Central memory CD4-positive, alpha-beta T cell (primary cell): ENCODE data around the gene MAPT.
"Not testable (repeated sequence)": the region's sequence is repeated elsewhere in the genome, so short reads cannot be mapped to it uniquely, and the experiment has no call there.

Experiments used
- DNase-seq: peaks from one replicate; pipeline ENCODE4 v3.0.0; 2022

The MAPT gene

DNA sequence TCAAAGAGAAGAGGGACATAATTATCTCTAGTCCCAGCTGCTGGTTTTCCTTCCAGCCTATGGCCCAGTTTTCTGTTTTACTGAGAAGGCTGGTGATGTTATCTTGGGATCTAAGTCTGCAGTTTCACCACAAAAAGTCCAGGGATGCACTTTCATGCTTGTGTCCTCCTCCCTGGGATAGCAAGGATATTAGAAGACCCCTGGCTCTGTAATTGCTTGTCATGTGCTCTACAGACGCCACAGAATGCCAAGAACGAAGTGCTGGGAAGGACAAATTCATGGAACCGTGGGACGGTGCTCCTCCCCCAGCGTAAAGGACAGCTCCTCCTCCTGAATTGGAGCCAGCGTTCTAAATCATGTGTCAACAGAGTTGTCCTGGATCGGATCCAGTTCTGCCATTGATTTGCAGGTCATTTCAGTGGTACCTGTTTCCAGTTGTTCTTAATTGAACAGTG is 8.6 kb downstream of the MAPT start:
- DNase-seq, result no peak

DNA sequence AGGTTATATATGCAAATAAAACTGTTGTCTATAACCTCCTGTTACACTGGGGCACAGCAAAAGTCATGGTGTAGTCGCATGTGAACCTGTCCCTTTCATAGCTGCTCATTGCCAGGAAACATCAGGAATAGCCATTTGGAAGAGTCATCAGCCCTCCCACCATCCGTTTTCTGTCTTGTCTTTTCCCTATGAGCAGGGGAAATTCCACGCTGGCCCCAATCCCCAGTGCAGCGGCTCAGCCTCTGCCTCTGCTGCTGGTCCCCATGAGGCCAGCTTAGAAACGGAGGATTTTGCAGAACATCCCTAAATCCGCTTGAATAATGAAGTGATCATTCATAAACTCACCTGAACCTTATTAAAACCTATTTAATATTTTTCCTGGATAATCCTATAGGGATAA is 10.5 kb downstream of the MAPT start:
- no peak for DNase-seq

DNA sequence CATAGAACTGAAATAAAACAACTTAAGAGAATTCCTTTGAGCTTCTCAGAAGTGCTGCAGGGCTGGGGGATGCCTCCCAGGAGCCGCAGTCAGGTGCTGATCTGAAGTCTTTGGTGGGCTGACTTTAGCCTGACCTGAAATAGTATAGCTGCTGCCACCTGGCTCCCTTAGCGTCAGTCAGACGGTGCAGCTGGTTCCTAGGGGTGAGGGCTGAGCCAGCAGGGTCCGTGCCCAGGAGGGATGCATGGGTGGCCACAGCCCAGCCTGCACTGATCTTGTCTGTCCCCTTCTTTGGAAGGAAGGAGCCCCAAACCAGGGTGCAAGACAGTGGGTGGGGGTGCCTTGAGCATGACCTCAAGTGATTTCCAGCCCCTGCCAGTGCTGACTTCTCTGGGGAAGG is 11.5 kb downstream of the MAPT start:
- DNase-seq, result no peak

DNA sequence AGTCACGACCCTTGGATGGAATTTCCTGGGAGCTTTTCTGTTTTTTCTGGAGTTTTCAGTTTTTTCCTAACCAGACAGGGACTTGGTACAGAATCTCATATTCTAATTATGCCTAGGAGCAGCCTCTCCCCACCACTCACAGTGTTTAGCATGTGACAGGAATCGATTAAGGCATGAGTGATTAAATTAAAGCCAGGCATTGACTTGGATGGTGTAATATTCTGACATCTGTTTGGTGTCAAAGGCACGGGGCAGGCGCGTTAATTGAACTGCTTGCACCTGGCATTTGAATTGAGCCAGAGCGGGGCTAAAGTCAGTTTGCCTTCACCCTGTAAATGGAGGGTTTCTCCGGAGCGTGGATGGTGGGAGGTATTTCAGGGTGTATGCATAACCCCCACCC is 11.9 kb downstream of the MAPT start:
- no peak for DNase-seq

DNA sequence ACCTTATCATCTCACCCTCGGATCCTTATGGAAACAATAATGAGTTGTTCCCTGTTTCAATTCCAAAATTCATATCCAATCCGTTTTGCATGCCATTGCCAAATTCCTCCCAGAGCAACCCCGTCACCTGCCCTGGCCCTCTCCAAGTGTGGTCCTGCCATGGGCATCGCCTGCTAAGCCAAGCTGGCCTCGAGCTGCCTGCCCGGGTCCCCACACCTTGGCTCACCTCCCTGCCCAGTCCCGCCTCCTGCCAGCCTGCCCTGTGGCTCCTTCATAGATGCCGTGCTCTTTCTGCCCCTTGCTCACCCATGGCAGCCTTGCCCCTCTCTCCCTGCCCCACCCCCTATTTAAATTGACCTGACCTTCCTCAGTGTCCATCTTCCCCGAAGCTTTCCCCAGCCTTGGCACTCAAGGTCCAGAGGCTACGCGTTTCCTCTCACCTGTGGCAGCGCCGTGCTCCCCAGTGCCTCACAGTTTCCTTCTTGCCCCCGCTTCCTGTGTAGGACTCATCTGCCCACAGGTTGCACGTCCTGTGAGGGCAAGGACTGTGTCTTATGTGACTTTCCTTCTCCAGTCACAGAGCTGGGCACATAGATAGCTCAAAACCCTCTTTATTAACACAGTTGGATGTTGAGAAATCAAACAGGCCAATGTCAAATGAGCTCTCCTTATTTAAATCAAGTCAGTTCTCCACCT is 12.7 kb downstream of the MAPT start:
- no peak for DNase-seq

DNA sequence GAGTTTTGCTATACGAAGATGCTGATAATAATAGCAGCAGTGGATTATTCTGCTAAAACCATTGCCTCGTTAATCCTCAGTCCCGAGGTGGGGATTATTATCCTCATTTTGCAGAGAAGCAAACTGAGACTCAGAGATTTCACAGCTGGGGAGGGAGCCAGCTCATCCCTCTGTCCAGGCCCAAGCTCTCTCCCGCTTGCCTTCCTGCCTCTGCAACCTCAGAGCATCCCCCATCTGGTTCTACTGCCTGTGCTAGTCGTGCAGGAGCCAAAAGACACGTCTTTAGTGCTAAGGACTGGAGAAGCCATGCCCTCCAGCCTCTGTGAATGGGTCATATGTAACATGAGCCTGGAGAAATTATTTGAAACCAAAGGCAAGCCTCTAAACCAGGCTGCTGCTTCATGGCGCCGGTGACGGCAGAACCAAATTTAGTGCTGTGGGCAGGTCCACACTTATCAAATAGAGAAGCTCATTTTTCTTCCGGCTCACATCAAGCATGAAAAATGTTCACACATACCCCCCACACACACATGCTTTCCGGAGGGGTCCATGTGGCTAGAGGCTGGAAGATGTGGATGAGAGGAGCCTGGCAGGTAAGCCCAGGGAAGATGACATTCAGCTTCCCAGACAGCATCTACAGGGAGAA is 13.5 kb downstream of the MAPT start:
- no peak for DNase-seq

DNA sequence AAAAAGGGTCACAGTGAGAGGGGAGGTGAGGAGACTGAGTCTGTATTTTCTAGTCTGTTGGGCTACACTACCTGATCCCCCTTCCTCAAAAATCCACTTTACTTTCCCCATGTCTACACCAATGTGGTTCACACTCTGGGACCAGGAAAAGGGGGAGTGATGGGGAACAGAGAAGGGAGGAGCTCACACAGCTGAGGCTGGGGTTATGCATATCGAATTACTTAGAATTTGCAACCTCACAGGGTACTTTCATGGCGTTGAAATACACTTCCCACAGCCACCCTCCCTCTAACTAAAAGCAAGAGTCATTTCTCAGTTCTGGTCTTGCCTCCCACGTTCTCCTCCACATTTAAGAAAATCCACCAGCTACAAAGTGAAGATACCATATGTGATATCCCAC is 14.1 kb downstream of the MAPT start:
- DNase-seq, result no peak

DNA sequence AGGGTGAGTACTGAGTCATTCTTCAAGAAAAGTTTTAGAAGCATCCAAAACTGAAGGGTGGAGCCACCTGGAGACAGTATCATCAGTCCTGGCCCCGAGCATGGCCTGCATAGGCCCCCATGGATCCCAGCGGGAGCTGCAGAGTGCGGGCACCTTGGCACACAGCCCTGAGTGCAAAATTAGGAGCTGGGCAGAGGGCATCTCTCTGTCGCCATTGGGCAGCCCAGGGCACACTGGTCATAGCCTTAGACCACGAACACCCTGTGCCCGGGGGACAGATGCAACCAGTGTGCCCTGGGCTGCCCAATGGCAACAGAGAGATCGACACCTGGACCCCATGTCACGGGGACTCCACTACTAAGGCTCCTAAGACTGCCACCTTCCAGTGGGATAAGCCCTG is 14.6 kb downstream of the MAPT start:
- DNase-seq, result no peak

DNA sequence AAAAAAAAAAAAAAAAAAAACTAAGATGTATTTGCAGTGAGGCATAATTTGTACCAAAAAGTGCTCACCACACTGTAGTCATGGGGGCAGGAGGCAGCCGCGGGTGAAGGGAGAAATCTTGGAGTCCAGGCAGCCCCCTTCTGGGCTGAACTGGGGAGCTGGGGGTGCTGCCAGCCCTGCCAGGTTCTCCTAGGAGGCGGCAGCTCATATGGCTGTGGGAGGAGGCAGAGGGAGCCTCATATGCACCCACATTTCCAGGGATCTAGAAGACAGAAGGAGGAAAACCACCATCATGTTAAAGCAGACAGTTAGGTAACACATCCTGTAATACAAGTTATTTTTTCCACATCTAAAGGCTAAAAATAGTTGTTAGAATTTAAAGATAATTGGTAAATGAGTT is 16.3 kb downstream of the MAPT start:
- DNase-seq, result no peak

DNA sequence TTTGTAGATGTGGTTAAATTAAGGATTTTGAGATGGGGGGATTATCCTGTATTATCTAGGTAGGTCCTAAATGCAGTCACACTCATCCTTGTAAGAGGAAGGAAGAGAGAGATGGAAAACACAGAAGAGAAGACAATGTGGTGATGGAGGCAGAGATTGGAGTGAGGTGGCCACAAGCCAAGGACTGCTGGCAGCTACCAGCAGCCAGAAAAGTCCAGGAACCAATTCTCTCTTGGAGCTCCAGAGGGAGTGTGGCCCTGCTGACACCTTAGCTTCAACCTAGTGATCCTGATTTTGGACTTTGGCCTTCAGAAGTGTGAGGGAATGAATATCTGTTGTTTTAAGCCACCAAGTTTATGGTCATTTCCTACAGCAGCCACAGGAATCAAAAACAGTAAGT is 18.0 kb downstream of the MAPT start:
- DNase-seq, result no peak

DNA sequence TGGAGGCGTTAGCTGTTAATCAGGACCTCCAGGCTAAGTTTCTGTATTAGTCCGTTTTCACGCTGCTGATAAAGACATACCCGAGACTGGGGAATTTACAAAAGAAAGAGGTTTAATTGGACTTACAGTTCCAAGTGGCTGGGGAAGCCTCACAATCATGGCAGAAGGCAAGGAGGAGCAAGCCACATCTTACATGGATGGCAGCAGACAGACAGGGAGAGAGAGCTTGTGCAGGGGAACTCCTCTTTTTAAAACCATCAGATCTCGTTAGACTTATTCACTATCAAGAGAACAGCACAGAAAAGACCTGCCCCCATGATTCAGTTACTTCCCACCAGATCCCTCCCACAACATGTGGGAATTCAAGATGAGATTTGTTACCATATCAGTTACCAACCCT is 18.7 kb downstream of the MAPT start:
- DNase-seq, result not testable (repeated sequence)

DNA sequence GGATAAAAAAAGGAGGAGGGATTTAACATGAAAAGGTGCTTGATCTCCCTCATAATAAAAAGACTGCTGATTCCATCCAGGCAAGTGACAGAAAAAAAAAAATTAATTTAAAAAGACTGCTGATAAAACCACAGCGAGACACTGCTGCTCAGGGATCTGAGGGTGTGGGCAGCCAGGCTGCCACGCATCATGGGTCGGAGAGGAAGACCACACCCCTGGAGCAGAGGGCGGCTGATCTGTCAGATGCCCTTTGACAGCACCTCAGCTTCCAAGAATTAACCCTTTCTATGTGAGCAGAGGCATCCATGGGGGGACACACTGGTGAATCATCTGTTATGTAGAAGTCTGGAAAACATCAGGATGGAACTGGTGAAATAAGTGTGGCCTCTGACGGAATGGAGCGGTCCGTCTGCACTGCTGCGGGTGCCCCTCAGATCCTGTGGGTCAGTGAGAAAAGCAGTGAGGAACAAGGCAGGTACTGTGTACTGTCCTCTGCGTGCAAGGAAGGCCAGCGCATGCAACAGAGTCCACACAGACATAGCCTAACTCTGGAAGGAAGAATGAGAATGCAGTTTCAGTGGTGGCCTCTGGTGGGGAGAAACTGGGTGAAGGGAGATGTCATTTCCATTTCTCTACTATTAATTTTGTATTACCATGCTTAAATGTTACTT is 19.8 kb downstream of the MAPT start:
- no peak for DNase-seq

DNA sequence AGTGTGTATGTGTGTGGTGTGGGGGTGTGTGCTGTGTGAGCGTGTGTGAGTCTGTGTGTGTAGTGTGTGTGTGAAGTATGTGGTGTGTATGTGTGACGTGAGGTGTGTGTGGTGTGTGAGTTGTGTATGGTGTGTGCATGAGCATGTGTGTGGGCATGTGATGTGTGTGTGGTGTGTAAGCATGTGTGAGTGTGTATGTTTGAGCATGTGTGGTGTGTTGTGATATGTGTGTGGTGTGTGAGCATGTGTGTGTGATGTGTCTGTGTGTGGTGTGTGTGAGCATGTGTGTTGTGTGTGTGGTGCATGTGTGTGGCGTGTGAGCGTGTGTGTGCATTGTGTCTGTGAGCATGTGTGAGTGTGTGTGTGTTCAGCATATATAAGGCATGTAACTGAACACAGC is 20.9 kb downstream of the MAPT start:
- DNase-seq, result no peak

DNA sequence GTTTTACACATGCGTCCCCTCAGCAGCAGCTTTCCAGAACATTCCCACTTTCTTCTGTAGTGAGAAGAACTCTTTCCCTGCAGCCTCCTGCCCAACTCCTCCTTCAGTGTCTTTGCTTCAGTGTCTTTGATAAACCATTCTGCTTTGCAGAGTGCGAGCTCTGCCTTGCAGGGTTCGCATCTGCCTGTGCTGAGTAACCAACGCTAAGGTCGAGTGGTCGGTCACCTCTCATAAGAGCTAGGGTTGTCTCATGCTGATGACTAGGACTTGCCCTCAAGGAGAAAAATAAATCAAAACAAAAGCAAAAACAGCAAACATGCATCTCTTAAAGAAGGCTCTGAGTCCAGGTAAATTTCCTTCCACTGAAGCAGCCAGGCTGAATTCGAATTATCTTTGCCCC is 22.7 kb downstream of the MAPT start:
- DNase-seq, result no peak

DNA sequence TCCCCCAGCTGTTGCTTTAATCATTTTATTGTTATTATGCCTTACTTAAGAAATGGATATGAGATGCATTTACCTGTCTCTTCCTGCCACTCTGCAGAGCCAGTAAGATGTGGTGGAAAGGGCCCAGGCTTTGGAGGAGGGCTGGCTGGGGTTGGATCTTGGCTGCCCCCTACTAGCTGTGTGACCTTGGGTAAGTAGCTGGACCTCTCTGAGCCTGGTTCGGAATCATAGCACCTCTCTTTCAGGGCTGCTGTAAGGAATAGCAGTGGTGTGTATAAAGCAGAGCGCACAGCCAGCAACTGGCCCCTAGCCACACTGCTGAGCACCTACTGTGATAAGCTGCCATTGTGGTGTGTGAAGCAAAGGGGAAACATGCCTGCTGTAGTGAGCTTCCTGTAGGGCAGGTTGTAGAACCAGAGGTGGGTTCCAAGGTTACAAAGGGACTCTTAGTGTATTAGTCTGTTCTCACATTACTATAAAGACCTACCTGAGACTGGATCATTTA is 23.9 kb downstream of the MAPT start:
- DNase-seq, result no peak

DNA sequence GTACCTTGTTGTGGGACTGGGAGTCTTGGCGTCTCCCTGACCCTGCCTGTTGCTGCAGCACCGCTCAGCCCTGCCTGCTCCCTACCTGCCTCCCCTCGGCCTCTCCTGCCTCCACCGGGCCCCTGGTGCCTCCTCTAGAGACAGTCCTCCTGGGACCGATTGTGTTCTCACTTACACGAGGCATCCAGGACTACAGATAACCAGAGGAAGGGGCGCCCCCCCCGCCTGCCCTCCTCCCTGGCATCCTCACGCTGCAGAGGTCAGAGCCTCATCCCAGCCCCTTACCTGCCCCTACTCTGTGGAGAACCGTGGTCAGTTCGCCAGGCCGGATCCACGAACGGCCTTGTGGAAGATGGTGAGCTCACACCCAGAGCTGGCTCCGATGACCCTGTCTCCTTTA is 24.8 kb downstream of the MAPT start:
- no peak for DNase-seq

DNA sequence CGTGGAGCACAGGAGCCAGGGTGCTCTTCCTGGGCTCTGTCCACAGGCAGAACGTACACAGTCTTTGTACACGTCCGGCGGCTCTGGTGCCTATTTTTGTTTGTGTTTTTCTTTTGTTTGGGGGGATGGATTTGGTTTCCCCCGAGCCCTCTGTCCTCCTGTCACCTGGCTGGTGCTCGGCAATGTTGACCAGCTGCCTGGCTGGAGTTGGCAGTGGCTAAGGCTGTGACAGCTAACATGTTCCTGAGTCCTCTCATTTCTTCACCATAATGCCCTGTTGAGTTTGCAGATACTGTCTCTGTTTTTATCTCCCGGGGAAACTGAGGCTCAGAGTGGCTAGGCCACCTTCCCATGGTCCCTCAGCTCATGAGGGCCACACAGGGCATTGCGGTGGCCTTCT is 25.7 kb downstream of the MAPT start:
- no peak for DNase-seq

DNA sequence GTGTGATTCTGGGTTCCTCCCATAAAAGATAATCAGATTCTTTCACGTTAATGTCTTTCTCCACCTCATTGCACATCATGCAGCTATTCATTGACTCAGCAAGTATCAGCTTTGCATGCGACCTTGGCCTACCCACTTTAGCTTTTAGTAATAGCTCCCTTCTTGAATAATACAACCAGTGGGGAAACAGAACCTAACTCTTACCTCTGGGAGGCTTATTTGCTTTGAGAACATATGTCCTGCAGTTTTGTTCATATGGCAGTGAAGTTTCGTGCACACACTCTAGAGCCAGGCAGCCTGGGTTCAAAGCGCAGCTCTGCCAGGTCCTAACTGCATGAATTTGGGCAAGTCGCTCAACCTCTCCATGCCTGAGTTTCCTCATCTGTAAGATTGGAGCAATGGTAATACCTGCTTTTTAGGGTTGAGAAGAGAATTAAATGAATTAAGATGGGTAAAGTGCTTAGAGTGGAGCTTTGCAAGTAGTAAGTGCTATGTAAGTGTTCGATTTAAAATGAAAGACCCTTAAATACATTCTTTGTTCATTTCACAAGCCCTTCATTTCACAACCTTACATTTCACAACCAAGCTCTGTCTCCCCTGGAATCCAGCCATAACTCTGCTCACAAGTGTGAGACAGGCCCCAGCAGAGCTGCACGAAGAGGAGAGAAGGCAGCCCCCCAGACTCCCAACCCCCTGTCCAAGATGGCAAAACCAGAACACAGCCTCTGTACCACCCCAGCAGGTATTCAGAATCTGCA is 29.3 kb downstream of the MAPT start:
- no peak for DNase-seq

DNA sequence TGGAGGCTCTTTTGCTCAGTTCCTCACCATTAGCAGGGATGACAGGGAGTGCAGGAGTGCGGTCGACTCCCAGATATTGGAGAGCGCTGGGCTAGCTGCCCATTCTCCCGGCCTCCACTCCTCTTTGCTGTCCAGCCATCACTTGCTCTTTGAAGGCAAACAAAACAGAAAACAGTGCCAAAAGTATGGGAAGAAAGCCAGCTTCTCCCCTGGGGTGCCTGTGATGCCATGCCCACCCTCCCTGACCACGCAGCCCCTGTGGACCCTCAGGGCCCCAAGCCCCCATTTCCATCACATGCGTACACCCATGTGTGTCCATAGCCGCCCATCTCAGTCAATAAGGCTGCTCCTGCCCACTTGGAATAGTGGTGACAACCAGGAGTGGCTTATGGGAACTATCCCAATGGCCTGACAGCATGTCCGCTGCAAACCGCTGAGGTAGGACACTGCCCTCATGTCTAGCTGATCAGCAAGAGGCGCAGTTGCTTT is 30.0 kb downstream of the MAPT start:
- DNase-seq, result no peak

DNA sequence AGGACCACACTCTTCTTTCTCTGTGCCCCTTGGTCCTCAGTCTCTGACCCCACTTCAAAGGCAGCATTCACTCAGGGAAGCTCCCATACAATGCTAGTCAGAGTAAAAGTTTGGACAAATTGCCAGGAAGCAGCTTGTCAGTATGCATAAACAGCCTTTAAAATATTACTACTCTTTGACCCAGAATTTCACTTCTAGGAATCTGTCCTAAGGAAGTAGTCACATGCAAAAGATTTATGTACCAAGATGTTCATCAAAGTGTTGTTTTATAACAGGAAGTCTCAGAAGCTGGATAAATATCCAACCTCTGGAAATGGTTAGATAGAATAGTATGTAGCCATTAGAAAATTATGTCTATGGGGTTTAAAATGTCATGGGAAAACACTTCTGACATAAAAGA is 31.0 kb downstream of the MAPT start:
- DNase-seq, result no peak

DNA sequence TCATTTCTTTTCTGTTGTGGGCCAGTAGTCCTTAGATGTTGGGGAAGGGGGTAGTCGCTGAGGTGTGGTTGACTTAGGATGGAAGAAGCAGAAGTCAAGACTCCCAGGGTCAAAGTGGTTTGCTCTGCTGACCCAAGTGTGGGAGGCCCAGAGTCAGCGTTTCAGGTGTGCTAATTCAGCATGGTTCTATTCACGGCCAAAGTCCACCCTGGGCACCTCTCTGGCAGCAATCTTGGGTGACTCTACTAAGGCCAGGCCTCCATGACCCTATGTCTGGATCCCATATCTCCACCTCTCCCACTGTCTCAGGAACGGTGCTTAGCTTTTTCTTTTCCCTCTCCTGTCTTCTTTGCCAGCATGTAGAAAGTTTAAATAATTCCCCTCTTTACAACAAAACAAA is 32.9 kb downstream of the MAPT start:
- no peak for DNase-seq

DNA sequence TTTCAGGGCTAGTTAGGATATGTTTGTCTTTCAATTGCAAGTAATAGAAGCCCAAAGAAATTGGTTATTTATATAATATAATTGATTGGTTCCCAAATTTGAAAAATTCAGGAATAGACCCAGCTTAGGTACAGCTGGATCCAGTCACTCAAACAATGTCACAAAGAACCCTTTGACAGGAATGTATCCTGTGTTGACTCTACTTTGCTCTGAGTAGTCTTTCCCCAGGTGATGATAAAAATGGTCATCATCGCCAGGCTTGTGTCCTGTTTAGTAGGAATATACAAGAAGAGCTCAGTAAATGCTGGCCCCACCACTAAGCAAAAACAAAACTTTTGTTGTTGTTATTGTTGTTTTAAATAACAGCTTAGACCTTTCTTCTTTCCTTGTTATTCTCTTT is 35.0 kb downstream of the MAPT start:
- no peak for DNase-seq

DNA sequence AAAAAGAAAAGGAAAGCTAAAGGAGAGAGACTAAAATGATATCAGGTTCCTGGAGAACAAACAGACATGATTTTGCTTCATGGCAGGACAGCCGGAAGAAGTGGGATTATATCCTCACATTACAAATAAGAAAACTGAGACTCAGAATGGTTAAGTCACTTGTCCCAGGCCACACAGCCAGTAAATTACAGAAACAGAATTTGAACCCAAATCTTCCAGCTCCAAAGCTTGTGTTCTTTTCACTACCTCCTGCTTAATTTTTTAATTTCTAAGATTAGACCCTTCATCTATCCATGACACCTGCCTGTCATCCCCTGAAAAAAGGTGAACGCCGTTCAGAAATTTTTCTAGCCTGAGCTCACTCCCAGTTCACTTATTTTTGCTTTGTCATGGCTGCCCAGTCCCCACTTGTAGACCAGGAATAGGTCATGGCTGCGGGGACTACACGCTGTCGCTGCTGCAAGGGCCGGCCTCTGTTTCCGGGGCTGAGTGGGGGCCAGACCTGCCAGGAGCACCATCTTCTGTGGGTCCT is 36.1 kb downstream of the MAPT start:
- DNase-seq, result no peak
